HepG2 (cell line): ENCODE data around the gene SMO. TPM values are rescaled to one million over a fixed set of nuclear protein-coding genes. Genes with fewer than 3 reads are reported as not detected.

Experiments used
- ATAC-seq: fragments of 200-7000 bp; cut with Tn5 transposase; 3 replicates; pipeline ENCODE4 v1.9.1; 2020; ENCODE audit warnings: mild to moderate bottlenecking, moderate library complexity
- BruUV-seq: library from RNA; stranded (reverse); fragments of 400-500 nt; replicated peaks from 2 replicates; lab custom pipeline; 2021; lab: Mats Ljungman, UMichigan
- CTCF ChIA-PET: fragments of 300-600 bp; formaldehyde crosslinking; extraction: SDS; loops from one replicate; lab custom pipeline; 2021; ENCODE audit warnings: low total read pairs, inconsistent platforms, low intra/inter-chr PET ratio; lab: Yijun Ruan, JAX
- POLR2A ChIA-PET: fragments of 350-600 bp; sonication (Branson Sonifier 250); formaldehyde crosslinking; loops from one replicate; lab custom pipeline; 2020; ENCODE audit warnings: antibody characterized with exemption, inconsistent platforms; lab: Yijun Ruan, JAX
- DNase-seq: peaks from one replicate; pipeline ENCODE4 v3.0.0-alpha.2; 2015; ENCODE audit warnings: low spot score
- FAIRE-seq: peaks from 3 replicates; lab custom pipeline; 2011; peaks lifted over from hg19 to GRCh38; lab: Jason Lieb, UNC
- H2AFZ ChIP-seq: one replicate; pipeline ENCODE4 v1.6.1; 2011; ENCODE audit warnings: low read length, inconsistent platforms
- H3K27ac ChIP-seq: fragments of 300-600 bp; 3 replicates; pipeline ENCODE4 v1.8.0; 2011; ENCODE audit warnings: mixed run types, mild to moderate bottlenecking, mixed read lengths, low read length, inconsistent platforms; ENCODE audit not compliant: insufficient read depth; ENCODE audit errors: extremely low read length
- H3K27me3 ChIP-seq, 2 experiments: fragments of 200-600 bp in 1 of 2; 2 replicates in 1 of 2; 3 replicates in 1 of 2; pipeline versions ENCODE4 v1.6.0 to v1.8.0; 2011; ENCODE audit warnings: low read length in 2 of 2, mild to moderate bottlenecking in 2 of 2, moderate library complexity in 2 of 2, inconsistent platforms in 1 of 2; ENCODE audit not compliant: insufficient read depth in 2 of 2, control insufficient read depth in 1 of 2
- H3K36me3 ChIP-seq, 2 experiments: fragments of 200-600 bp in 1 of 2; replicated peaks in 1 of 2; 2 replicates in 1 of 2; 3 replicates in 1 of 2; pipeline versions ENCODE4 v1.5.1 to v1.8.0; 2011; ENCODE audit warnings: low read length in 2 of 2, inconsistent platforms in 1 of 2; ENCODE audit not compliant: insufficient read depth in 2 of 2, control insufficient read depth in 1 of 2
- H3K4me1 ChIP-seq: 2 replicates; pipeline ENCODE4 v1.5.1; 2012; ENCODE audit warnings: low read length, inconsistent platforms; ENCODE audit not compliant: insufficient read depth
- H3K4me2 ChIP-seq: 2 replicates; pipeline ENCODE4 v1.6.0; 2011; ENCODE audit warnings: low read depth, low read length, inconsistent platforms
- H3K4me3 ChIP-seq, 3 experiments: fragments of 200-600 bp in 1 of 3; sonication (generic), shearing (Covaris generic) in 1 of 3; replicated peaks in 1 of 3; 2 replicates each; pipeline ENCODE4 v1.5.1; 2011 to 2016; ENCODE audit warnings: low read length in 3 of 3, inconsistent platforms in 2 of 3, low read depth in 2 of 3, mild to moderate bottlenecking in 2 of 3, control low read depth in 1 of 3, mixed read lengths in 1 of 3; ENCODE audit not compliant: insufficient read depth in 1 of 3
- H3K79me2 ChIP-seq: one replicate; pipeline ENCODE4 v1.6.1; 2011; ENCODE audit warnings: low read length, inconsistent platforms; ENCODE audit not compliant: insufficient read depth
- H3K9ac ChIP-seq: 2 replicates; pipeline ENCODE4 v1.6.0; 2011; ENCODE audit warnings: mild to moderate bottlenecking, low read depth, low read length, inconsistent platforms; ENCODE audit not compliant: insufficient read depth
- H3K9me3 ChIP-seq: 2 replicates; pipeline ENCODE4 v1.5.1; 2012; ENCODE audit warnings: mild to moderate bottlenecking, low read length
- H4K20me1 ChIP-seq: 2 replicates; pipeline ENCODE4 v1.6.0; 2011; ENCODE audit warnings: inconsistent platforms, mild to moderate bottlenecking, low read length, moderate library complexity; ENCODE audit not compliant: insufficient read depth
- HDAC6 ChIP-seq: fragments of 200-600 bp; sonication (generic); IDR thresholded peaks from 2 replicates; pipeline ENCODE4 v1.7.0; 2017; ENCODE audit warnings: mild to moderate bottlenecking, antibody characterized with exemption, low read length, low read depth
- JUNB ChIP-seq: sonication (generic); formaldehyde crosslinking; IDR thresholded peaks from 2 replicates; pipeline ENCODE4 v1.8.0; 2022; ENCODE audit warnings: missing genetic modification reagents, mild to moderate bottlenecking, borderline replicate concordance
- NKX3-1 ChIP-seq: sonication (generic); formaldehyde crosslinking; IDR thresholded peaks from 2 replicates; pipeline ENCODE4 v1.5.0; 2020; ENCODE audit warnings: missing genetic modification reagents
- SMAD1 ChIP-seq: sonication (generic); formaldehyde crosslinking; IDR thresholded peaks from 2 replicates; pipeline ENCODE4 v1.4.0; 2020; ENCODE audit warnings: missing genetic modification reagents, low read depth, mild to moderate bottlenecking, borderline replicate concordance
- ZFY ChIP-seq: sonication (generic); formaldehyde crosslinking; IDR thresholded peaks from 2 replicates; pipeline ENCODE4 v1.4.0; 2020; ENCODE audit warnings: missing genetic modification reagents
- ZNF678 ChIP-seq: sonication (generic); formaldehyde crosslinking; IDR thresholded peaks from 2 replicates; pipeline ENCODE4 v1.4.0; 2020; ENCODE audit warnings: mild to moderate bottlenecking, missing genetic modification reagents
- ZNF7 ChIP-seq: IDR thresholded peaks from 2 replicates; pipeline ENCODE4 v1.6.1; 2016; ENCODE audit warnings: missing biosample characterization, missing genetic modification reagents
- WGBS: methylation state at CpG from one replicate; pipeline ENCODE4 v1.1.6; 2017; ENCODE audit warnings: low lambda C conversion rate; 5-methylcytosine and 5-hydroxymethylcytosine counted together
- in situ Hi-C: cut with HindIII; loops from 2 replicates; pipeline ENCODE4 v1.10.0; 2017; ENCODE audit warnings: low pct_unique_long_range_greater_than_20kb; ENCODE audit not compliant: extremely low pct_ligation_motif_present
- intact Hi-C: fragments of 100-400 bp; cut with micrococcal nuclease; formaldehyde crosslinking; loops from one replicate; pipeline ENCODE4 v1.10.0; 2022; ENCODE audit not compliant: unreplicated experiment
- polyA plus RNA-seq, 8 experiments: library from polyadenylated mRNA; depleted of rRNA in 3 of 8; stranded (reverse) in 7 of 8; unstranded in 1 of 8; fragments of >200 nt; fragmentation: Illumina TruSeq in 4 of 8; extraction: Trizol in 4 of 8; gene quantifications; 2 replicates each; pipeline versions ENCODE4 v1.2.1 to v1.2.3, GENCODE V29; 2011 to 2016; ENCODE audit warnings: low read depth in 4 of 8, missing spikeins in 1 of 8, mixed read lengths in 1 of 8; ENCODE audit not compliant: insufficient read depth in 1 of 8
- total RNA-seq, 5 experiments: library from RNA; depleted of rRNA; stranded (reverse); fragments of >200 nt; fragmentation: Illumina TruSeq; extraction: Trizol; gene quantifications; 2 replicates each; pipeline ENCODE4 v1.2.3, GENCODE V29; 2016; ENCODE audit warnings: low read depth in 1 of 5
- TF ChIP-seq, protein P1 (sequence below): sonication (generic); formaldehyde crosslinking; IDR thresholded peaks from 2 replicates; pipeline ENCODE4 v1.4.0; 2020; ENCODE audit warnings: missing genetic modification reagents
- TF ChIP-seq, protein P2 (sequence below): sonication (generic); formaldehyde crosslinking; IDR thresholded peaks from 2 replicates; pipeline ENCODE4 v1.9.0; 2021; ENCODE audit warnings: missing genetic modification reagents, mild to moderate bottlenecking, borderline replicate concordance

The SMO gene
- total and polyA plus RNA-seq, 2 of the 13 experiments (the other 11 are each of a cell fraction or from before 2014, with no cell fraction given) = 23.8 to 32.3 TPM

DNA sequence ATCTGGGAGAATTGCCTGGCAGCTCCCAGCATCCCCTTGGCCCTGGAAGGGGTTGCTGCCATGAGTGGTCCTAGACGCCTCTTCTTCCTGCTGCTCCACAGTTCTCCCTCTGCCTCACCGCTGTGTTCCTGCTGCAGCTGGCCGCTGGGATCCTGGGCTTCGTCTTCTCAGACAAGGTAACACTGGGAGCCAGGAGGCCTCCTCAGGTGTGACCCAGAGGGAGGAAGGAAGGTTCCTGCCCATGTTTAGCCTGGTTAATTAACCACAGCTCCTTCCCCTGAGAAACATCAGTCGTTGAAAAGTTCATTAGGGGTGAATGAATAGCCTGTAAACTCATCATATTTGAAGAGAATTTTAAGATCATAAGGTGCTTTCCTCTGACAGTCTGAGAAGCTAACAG, 25.7 kb upstream of the SMO start:
- no peak overlapping the region for H3K4me2 ChIP-seq
- H3K4me1 ChIP-seq = no peaks in the 10 kb centered on the region
- FAIRE-seq = no peak
- BruUV-seq = no TSS peak
- WGBS = 71% methylated on average over 5 of the region's 5 CpGs
- H3K9me3 ChIP-seq = no peaks in the 10 kb centered on the region
- no peak for TF ChIP-seq ZNF678 (CRISPR knock-in tag)
- no peak for TF ChIP-seq ZFY
- TF ChIP-seq NKX3-1 (CRISPR knock-in tag) = no peak
- TF ChIP-seq JUNB (CRISPR knock-in tag) = no peak
- TF ChIP-seq SMAD1 = no peak
- no peak for TF ChIP-seq HDAC6
- TF ChIP-seq, protein P1, sequence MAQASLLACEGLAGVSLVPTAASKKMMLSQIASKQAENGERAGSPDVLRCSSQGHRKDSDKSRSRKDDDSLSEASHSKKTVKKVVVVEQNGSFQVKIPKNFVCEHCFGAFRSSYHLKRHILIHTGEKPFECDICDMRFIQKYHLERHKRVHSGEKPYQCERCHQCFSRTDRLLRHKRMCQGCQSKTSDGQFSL (CRISPR knock-in tag) = no peak
- TF ChIP-seq, protein P2, sequence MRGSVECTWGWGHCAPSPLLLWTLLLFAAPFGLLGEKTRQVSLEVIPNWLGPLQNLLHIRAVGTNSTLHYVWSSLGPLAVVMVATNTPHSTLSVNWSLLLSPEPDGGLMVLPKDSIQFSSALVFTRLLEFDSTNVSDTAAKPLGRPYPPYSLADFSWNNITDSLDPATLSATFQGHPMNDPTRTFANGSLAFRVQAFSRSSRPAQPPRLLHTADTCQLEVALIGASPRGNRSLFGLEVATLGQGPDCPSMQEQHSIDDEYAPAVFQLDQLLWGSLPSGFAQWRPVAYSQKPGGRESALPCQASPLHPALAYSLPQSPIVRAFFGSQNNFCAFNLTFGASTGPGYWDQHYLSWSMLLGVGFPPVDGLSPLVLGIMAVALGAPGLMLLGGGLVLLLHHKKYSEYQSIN (CRISPR knock-in tag) = no peak
- no peak for TF ChIP-seq ZNF7 (CRISPR knock-in tag)
- no peaks in the 10 kb centered on the region for H3K79me2 ChIP-seq
- H3K27ac ChIP-seq = no peak overlapping the region
- H3K27me3 ChIP-seq = no peaks in the 10 kb centered on the region
- ChIA-PET CTCF (interaction anchor here (2.1 to 3.5 kb wide), 2 partner anchors 47 to 51 kb away, joined by 8 to 50 read pairs; no protein-coding TSS in a partner anchor), POLR2A (no interaction called here)
- no peak for DNase-seq
- no peaks in the 10 kb centered on the region; a peak in 1 of 5 replicates for H3K36me3 ChIP-seq
- no peak for ATAC-seq
- H3K4me3 ChIP-seq = no peak overlapping the region
- no peak overlapping the region for H2AFZ ChIP-seq
- no peak overlapping the region for H3K9ac ChIP-seq
- intact Hi-C loops = no loop called here
- H4K20me1 ChIP-seq = no peaks in the 10 kb centered on the region
- in situ Hi-C loops = loop anchor here (5.0 kb wide), 1 partner anchor 50 kb away; no protein-coding TSS in a partner anchor
